LNCaP clone FGC (cell line): Measurements from ENCODE around the gene SIGLEC1.

Source experiments
- DNase-seq: peaks from one replicate; pipeline ENCODE4 v3.0.0-alpha.2; 2011; ENCODE audit warnings: low read depth
- H3K4me3 ChIP-seq: 2 replicates; pipeline ENCODE4 v1.5.1; 2011; ENCODE audit warnings: mild to moderate bottlenecking, low read depth, low read length, control low read depth
- CTCF ChIP-seq: IDR thresholded peaks from 2 replicates; pipeline ENCODE4 v1.5.1; 2012; ENCODE audit warnings: mild to moderate bottlenecking; ENCODE audit not compliant: control insufficient read depth, insufficient read depth; ENCODE audit errors: extremely low read depth

SIGLEC1 gene

DNA sequence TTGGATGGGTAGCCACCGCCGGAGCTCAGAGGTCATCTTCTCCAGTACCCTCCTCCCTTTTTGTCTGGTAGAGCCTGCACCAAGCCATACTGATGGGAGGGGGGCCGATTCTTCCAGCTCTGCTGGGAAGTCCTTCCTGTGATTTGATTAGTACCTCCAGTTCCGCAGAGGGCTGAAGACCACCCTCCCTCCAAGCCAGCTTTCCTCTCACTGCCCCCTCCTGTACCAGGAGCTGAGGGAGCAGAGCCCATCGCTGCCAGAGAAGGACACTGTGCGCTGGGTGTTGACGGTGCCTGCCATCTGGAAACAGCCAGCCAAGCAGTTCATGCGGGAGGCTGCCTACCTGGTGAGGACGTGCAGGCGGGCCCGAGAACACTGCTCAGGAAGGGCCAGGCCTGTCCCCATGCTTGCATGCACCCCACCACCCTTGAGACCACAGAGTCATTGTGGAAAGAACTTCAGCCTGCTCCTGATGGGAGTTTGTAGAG, 33.3 kb upstream of the SIGLEC1 start:
- no peak overlapping the region for H3K4me3 ChIP-seq
- DNase-seq = no peak
- no peak for TF ChIP-seq CTCF

DNA sequence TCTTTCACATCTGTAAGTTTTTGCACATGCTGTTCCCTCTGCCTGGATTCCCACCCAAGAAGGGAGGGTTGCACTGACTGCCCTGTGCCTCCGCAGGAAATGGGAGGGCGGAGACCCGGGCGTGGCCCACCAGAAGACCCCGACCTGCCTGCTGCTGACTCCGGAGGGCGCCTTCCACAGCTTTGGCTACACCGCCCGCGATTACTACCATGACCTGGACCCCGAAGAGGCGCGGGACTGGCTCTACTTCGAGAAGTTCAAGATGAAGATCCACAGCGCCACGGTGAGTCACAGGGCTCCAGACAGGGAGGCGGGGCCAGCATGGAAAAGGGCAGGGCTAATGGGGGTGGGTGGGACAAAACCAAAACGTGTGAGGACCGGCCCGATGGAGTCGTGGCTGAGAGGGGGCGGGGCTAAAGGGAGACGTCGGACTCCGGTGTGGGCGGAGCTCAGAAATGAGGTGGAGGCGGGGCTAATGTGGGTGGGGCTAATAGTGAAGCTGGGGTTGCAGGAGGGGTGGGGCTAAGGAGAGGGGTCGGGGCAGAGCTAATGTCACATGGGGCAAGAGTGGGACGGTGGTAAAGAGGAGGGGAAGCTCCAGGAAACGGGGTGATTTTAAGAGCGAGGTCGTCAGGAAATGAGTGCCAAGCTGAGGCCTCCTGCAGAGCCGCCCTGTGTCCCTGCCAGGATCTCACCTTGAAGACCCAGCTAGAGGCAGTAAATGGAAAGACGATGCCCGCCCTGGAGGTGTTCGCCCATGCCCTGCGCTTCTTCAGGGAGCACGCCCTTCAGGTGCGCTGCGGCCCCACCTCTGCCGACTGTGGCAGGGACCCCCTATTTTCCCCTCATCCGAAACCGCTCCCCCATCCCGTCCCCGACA, 32.6 kb upstream of the SIGLEC1 start:
- no peak for TF ChIP-seq CTCF
- no peak for DNase-seq

GRCh38 chr20:3744037-3744436, 31.6 kb upstream of the SIGLEC1 start:
- H3K4me3 ChIP-seq = no peak overlapping the region
- no peak for TF ChIP-seq CTCF
- no peak for DNase-seq

More for the DNA sequence above, 32.6 kb upstream of the SIGLEC1 start:
- no peak overlapping the region for H3K4me3 ChIP-seq

DNA sequence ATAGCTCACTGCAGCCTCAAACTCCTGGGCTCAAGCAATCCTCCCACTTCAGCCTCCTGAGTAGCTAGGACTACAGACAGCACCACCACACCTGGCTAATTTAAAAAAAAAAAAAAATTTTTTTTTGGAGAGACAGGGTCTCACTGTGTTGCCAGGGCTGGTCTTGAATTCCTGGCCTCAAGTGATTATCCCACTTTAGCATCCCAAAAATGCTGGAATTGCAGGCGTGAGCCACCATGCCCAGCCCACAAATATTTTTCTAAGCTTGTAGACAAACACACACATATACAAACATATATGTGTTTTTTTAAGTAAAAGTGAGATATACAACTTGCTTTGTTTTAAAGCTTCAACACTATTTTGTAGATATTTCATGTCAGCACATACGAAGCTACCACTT, 30.9 kb upstream of the SIGLEC1 start:
- no peak for TF ChIP-seq CTCF
- DNase-seq = no peak

GRCh38 chr20:3741836-3742458, 29.5 kb upstream of the SIGLEC1 start:
- no peak overlapping the region for H3K4me3 ChIP-seq
- TF ChIP-seq CTCF = no peak
- no peak for DNase-seq

More for the DNA sequence above, 30.9 kb upstream of the SIGLEC1 start:
- H3K4me3 ChIP-seq = no peak overlapping the region

DNA sequence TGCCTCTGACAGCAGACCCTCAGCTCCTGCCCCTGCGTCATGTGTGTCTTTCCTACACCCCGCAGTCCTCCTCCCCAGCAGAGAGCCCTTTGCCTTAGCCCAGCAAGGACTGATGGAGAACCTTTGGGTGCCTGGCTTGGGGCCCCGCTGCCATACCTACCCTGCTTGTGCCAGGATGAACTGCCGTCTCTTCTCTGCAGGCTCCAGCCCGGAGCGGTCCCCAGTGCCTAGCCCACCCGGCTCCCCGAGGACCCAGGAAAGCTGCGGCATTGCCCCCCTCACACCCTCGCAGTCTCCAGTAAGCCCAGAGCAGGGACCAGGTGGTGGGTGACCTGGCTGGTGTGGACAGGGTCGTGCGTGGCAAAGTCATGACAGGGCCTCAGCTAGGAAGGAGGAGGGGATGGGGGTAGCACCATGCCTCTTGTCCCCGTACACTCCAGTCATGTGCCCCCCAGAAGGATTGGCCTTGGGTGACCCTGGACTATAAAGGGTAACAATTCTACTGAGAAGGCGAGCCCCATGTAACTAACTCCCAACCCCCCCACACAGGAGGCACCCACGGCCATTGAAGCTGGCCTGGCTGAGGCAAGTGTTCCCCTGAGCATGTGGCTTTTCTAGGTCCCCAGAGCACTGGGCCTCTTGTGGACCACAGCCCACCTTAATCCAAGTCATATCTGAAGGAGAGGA, 28.4 kb upstream of the SIGLEC1 start:
- no peak for TF ChIP-seq CTCF
- DNase-seq = no peak

More for the DNA sequence above, 28.4 kb upstream of the SIGLEC1 start:
- H3K4me3 ChIP-seq = no peak overlapping the region
